ENCODE data around the gene CD70.
"Not testable (repeated sequence)": the region's sequence is repeated elsewhere in the genome, so short reads cannot be mapped to it uniquely, and the experiment has no call there.

- TF ChIP-seq, protein P1, sequence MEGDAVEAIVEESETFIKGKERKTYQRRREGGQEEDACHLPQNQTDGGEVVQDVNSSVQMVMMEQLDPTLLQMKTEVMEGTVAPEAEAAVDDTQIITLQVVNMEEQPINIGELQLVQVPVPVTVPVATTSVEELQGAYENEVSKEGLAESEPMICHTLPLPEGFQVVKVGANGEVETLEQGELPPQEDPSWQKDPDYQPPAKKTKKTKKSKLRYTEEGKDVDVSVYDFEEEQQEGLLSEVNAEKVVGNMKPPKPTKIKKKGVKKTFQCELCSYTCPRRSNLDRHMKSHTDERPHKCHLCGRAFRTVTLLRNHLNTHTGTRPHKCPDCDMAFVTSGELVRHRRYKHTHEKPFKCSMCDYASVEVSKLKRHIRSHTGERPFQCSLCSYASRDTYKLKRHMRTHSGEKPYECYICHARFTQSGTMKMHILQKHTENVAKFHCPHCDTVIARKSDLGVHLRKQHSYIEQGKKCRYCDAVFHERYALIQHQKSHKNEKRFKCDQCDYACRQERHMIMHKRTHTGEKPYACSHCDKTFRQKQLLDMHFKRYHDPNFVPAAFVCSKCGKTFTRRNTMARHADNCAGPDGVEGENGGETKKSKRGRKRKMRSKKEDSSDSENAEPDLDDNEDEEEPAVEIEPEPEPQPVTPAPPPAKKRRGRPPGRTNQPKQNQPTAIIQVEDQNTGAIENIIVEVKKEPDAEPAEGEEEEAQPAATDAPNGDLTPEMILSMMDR (IDR thresholded peaks at IDR 0.05) = not testable (repeated sequence)
- TF ChIP-seq EP300 (IDR thresholded peaks at IDR 0.05) = not testable (repeated sequence)
Measured at GRCh38 chr19:6640333-6640732, 49.4 kb upstream of the CD70 start.
